Breast epithelium (tissue), 4 donors: ENCODE measurements around the gene SIGLEC9. TPM values are rescaled to one million over a fixed set of nuclear protein-coding genes. Genes with fewer than 3 reads are reported as not detected.

Experiments
- DNase-seq, 2 donors: peaks; one replicate each; pipeline ENCODE4 v3.0.0-alpha.2; 2019; ENCODE audit warnings: low spot score in 2 of 2
- H3K27ac ChIP-seq, 2 donors: fragments of 200-600 bp; sonication (generic) in 1 of 2; one replicate each; pipeline ENCODE4 v1.5.1; 2016 to 2019; ENCODE audit warnings: mild to moderate bottlenecking in 1 of 2
- H3K27me3 ChIP-seq, 2 donors: fragments of 200-600 bp; sonication (generic) in 1 of 2; one replicate each; pipeline versions ENCODE4 v1.5.1 to v1.6.0; 2017 to 2019; ENCODE audit warnings: control low read depth in 1 of 2, mild to moderate bottlenecking in 1 of 2
- H3K36me3 ChIP-seq: fragments of 200-600 bp; one replicate; pipeline ENCODE4 v1.5.1; 2019
- H3K4me1 ChIP-seq, 2 donors: fragments of 200-600 bp; sonication (generic); one replicate each; pipeline ENCODE4 v1.5.1; 2016 to 2019; ENCODE audit warnings: control low read depth in 1 of 2
- H3K4me3 ChIP-seq, 3 donors: fragments of 200-600 bp; sonication (generic); 1 replicate in 2 of 3; 2 replicates in 1 of 3; pipeline ENCODE4 v1.5.1; 2016 to 2019; ENCODE audit warnings: mild to moderate bottlenecking in 3 of 3, moderate library complexity in 2 of 3
- H3K9me3 ChIP-seq, 2 donors: fragments of 200-600 bp; sonication (generic) in 1 of 2; one replicate each; pipeline ENCODE4 v1.5.1; 2016 to 2019; ENCODE audit warnings: control low read depth in 1 of 2
- CTCF ChIP-seq, 3 donors: fragments of 450-650 bp; IDR thresholded peaks; one replicate each; pipeline ENCODE4 v1.5.1; 2016 to 2017; ENCODE audit warnings: antibody characterized with exemption in 3 of 3, mild to moderate bottlenecking in 3 of 3, moderate library complexity in 3 of 3
- POLR2A ChIP-seq: fragments of 450-650 bp; IDR thresholded peaks from one replicate; pipeline ENCODE4 v1.6.1; 2016; ENCODE audit warnings: antibody characterized with exemption, mild to moderate bottlenecking, moderate library complexity
- POLR2AphosphoS5 ChIP-seq, 3 donors: sonication (generic); formaldehyde crosslinking; IDR thresholded peaks; one replicate each; pipeline ENCODE4 v1.6.1; 2017; ENCODE audit warnings: antibody characterized with exemption in 3 of 3
- intact Hi-C: fragments of 100-400 bp; cut with DNase I; formaldehyde crosslinking; loops from one replicate; pipeline ENCODE4 v1.15.1; 2023; ENCODE audit warnings: low total_unique reads
- total RNA-seq, 3 donors: library from RNA; depleted of rRNA; stranded (reverse); fragments of >200 nt; gene quantifications; one replicate each; pipeline ENCODE4 v1.1.0, GENCODE V29; 2016

The SIGLEC9 gene
- total RNA-seq, 3 donors from 2014 or later: 3.4 to 7.0 (median 4.3) TPM

DNA sequence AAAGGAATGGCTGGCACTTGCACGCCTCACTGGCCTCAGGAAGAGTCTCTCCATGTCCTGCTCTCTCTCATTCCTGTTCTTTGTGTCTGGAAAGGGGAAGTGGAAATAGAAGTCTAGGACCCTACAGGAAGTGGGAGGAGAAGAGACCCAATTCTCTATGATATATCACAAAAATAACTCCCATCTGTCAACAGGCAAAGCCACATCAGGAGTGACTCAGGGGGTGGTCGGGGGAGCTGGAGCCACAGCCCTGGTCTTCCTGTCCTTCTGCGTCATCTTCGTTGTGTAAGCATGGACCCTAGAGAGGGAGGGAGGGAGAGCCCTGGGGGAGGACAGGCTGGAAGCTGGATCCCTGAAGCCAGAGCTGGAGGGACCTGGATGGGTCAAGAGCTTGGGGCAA lies 3.0 kb downstream of the SIGLEC9 start:
- H3K9me3 ChIP-seq: no peaks in the 10 kb centered on the region
- no peak for DNase-seq
- peak overlapping the region in 1 of 3 donors; percentile 27 for H3K4me3 ChIP-seq
- H3K27me3 ChIP-seq: peaks cover 0 to 15% of the 10 kb centered on the region in 2 donors
- no peaks in the 10 kb centered on the region for H3K36me3 ChIP-seq
- intact Hi-C loops: no loop called here
- TF ChIP-seq POLR2A (no peak), CTCF (IDR thresholded peaks at IDR 0.05) (no peak), POLR2AphosphoS5 (IDR thresholded peaks at IDR 0.05) (no peak)
- no peak overlapping the region for H3K27ac ChIP-seq
- H3K4me1 ChIP-seq: no peaks in the 10 kb centered on the region

DNA sequence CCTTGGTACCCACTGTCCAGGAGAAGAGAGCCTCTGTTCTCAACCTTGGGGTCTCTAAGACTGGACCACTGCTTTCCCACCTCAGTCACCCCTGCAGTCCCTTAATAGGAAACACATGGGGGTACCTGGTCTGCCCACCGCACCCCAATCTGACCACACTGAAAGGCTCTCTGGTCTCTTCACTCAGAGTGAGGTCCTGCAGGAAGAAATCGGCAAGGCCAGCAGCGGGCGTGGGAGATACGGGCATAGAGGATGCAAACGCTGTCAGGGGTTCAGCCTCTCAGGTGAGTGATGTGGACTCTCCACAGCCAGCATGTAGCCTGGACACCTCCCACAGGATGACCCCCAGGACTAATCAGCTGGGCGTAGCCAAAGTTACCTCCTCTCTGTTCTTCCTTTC lies 3.5 kb downstream of the SIGLEC9 start:
- intact Hi-C loops: no loop called here
- Histone ChIP-seq H3K27me3 (peaks cover 0 to 15% of the 10 kb centered on the region in 2 donors), H3K27ac (peak overlapping the region in 1 of 2 donors; percentile 55), H3K4me3 (peak overlapping the region in 1 of 3 donors; percentile 0), H3K36me3 (no peaks in the 10 kb centered on the region), H3K9me3 (no peaks in the 10 kb centered on the region), H3K4me1 (no peaks in the 10 kb centered on the region)
- peak in 1 of 2 donors; percentile 22 for DNase-seq
- TF ChIP-seq POLR2AphosphoS5 (IDR thresholded peaks at IDR 0.05) (no peak), CTCF (IDR thresholded peaks at IDR 0.05) (no peak), POLR2A (no peak)

GRCh38 chr19:51129716-51130115 lies 5.0 kb downstream of the SIGLEC9 start:
- no peaks in the 10 kb centered on the region for H3K36me3 ChIP-seq
- no peaks in the 10 kb centered on the region for H3K9me3 ChIP-seq
- H3K27ac ChIP-seq: no peak overlapping the region
- no peak overlapping the region for H3K4me3 ChIP-seq
- intact Hi-C loops: no loop called here
- peaks cover 0 to 10% of the 10 kb centered on the region in 2 donors for H3K27me3 ChIP-seq
- TF ChIP-seq POLR2A: no peak
- TF ChIP-seq CTCF (IDR thresholded peaks at IDR 0.05): no peak
- TF ChIP-seq POLR2AphosphoS5 (IDR thresholded peaks at IDR 0.05): no peak
- DNase-seq: no peak
- H3K4me1 ChIP-seq: no peaks in the 10 kb centered on the region

GRCh38 chr19:51131780-51132680 lies 7.3 kb downstream of the SIGLEC9 start:
- intact Hi-C loops: no loop called here
- Histone ChIP-seq H3K9me3 (no peaks in the 10 kb centered on the region), H3K4me1 (no peaks in the 10 kb centered on the region), H3K36me3 (no peaks in the 10 kb centered on the region), H3K27ac (peak overlapping the region in 1 of 2 donors; percentile 35), H3K27me3 (no peaks in the 10 kb centered on the region), H3K4me3 (no peak overlapping the region)
- no peak for DNase-seq
- no peak for TF ChIP-seq CTCF (IDR thresholded peaks at IDR 0.05)
- peak in 1 of 3 donors; percentile 9 for TF ChIP-seq POLR2AphosphoS5 (IDR thresholded peaks at IDR 0.05)

GRCh38 chr19:51135004-51135403 lies 10.3 kb downstream of the SIGLEC9 start:
- TF ChIP-seq POLR2A (no peak), CTCF (IDR thresholded peaks at IDR 0.05) (no peak), POLR2AphosphoS5 (IDR thresholded peaks at IDR 0.05) (no peak)
- H3K4me1 ChIP-seq: no peaks in the 10 kb centered on the region
- no peak overlapping the region for H3K27ac ChIP-seq
- H3K27me3 ChIP-seq: peaks cover 0 to 13% of the 10 kb centered on the region in 2 donors
- H3K4me3 ChIP-seq: no peak overlapping the region
- H3K9me3 ChIP-seq: no peaks in the 10 kb centered on the region
- no peak for DNase-seq
- intact Hi-C loops: no loop called here
- no peaks in the 10 kb centered on the region for H3K36me3 ChIP-seq
